NCI-H345 (cell line): ENCODE results near the gene INTS7.
"Not testable (repeated sequence)": the region's sequence is repeated elsewhere in the genome, so short reads cannot be mapped to it uniquely, and the experiment has no call there.

ENCODE experiments used
- DNase-seq: peaks from one replicate; lab custom pipeline; 2025; lab: John Stamatoyannopoulos, UW

The INTS7 gene

DNA sequence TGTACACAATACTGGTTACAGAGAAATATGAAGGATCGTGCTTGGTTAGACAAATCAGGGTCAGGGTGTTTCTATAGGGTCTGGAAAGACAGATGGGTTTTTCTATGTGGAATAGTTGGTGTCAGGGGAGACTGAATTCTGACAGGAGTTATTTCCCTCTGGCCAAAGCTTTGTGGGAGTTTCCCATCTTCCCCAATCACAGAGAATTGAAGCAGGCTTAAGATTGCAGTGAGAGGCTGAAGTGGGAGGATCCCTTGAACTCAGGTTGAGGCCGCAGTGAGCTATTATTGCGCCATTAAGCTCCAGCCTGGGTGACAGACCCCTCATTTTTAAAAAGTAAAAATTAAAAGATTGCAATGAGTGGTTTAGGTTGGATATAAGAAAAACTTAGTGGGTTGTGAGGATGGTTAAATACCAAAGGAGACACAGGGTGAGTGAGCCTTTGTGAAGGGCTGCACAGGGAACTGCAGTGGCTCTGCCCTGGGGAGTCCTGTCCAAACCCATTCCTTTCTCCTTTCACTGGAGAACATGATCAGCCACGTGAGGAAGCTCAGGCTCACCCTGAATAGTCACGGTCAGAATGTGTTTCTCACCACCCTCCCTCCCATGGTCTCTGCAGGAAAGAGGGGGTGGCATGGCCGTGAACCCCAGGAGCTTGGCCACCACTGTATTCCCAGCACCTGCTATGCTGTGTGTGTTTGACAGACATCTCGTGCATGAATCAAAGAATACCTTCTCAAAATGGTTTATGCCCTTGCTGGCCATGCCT is 101.2 kb downstream of the INTS7 start:
- DNase-seq, result no peak

DNA sequence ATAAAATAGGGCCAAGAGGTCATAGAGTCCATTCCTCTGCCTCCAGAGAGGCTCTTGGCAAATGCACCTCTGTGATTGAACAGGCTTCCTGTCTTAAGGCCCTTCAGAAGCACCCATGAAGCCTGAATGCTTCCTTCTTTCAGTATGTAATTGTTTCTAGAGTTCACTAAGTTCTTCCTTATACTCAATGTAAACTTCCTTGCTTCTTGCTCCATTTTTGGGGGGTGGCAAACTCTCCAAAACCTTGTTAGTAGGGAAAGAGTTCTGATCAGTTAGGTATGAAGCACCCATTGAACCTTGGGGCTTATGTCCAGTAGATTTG is 102.5 kb downstream of the INTS7 start:
- DNase-seq, result no peak

DNA sequence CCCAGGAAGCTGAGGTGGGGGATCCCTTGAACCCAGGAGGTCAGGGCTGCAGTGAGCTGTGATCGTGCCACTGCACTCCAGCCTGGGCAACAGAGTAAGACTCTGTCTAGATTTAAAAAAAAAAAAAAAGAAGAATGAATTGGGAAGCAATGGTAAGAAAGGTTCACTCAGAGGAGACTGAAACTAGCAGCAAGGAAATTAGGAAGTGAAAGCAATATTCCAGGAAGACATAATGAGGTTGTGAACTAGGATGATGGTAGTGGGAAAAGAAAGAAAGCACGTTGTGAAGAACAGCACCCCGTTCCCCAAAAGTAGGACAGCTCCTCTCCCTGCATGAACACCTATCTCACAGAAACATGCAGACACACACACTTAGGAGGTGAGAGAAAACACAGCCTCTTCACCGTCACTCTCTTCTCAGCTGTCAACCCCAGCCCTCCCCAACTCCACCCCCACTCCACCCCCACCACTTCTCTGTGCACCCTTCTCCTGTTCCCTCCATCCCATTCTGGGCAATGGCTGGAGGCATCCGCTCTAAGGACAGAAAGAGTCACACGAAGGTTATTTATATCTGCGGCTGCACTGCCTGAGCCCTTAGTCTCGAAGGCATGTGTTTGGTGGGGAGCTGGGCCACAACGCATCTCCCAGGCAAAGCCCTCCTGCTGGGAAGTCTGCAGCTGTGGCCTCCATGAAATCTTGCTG is 103.0 kb downstream of the INTS7 start:
- no peak for DNase-seq

DNA sequence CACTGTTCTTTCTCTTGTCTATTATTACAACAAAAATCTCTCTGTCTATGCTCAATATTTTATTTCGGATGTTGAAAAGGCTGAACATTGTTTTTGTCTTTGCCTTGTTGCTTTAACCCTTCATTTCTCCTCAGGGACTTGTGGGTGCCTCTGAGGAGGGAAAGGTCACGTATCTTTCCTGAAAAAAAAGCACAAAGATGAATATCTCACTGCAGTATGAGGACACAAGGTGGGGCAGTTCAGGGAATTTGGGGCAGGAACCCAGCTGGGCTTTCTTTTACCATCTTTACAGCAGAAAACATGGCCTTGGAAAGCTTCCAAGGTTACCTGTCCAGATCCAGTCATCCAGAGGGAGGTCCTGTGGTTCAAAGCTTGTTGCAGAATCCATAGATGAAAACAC is 105.7 kb downstream of the INTS7 start:
- no peak for DNase-seq

DNA sequence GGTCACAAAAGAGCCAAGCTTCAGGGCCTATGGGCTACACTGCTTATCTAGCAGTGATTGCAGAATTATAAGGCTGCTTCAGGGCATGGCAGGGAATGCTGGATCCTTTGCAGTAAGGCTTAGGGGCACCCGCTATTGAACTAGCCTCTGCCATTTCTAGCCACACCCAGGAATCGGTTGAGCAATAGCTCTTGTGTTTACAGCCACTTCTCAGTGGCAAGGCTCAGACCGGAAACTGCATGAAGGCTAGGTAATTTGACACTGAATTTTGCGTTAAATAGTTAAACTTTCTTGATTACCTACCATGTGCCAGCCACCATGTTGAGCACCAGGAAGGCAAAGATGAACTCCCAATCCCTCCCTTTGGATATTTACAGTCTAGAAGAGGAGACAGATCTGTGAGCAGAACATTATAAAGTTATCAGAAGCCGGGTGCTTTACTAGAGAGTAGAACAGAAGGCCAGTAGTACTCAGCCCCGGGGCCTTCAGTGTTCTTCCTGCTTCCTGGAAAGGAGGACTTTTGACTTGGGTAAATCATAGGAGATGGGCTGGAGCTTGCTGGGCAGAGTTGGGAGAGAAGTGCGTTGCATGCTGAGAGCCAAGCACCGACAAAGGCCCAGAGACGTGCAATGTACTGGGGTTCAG is 106.2 kb downstream of the INTS7 start:
- DNase-seq, result peak; percentile 71

DNA sequence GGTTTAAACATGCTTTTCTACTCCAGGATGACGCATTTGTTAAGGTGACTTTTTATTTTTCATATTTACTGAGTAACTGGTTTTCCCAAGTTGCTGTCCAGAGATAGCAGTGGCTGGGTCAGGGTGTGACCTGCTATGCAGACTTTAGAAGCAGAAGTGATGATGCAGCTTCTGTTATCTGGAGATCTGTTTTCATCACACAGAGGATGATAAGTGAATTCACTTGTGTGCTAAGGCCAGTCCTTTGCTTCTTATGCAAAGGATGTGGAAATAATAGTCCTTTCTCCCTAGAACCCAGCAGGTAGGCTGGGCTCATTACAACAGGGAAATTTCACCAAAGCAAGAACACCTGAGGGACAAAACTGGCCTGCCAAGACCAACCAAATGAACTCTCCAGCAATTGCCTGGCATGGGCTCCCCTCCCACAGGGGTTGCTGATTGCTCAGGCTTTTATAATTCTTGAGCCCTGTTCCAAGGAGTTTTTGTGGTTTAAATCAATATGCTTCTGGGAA is 107.0 kb downstream of the INTS7 start:
- DNase-seq, result peak; percentile 57

DNA sequence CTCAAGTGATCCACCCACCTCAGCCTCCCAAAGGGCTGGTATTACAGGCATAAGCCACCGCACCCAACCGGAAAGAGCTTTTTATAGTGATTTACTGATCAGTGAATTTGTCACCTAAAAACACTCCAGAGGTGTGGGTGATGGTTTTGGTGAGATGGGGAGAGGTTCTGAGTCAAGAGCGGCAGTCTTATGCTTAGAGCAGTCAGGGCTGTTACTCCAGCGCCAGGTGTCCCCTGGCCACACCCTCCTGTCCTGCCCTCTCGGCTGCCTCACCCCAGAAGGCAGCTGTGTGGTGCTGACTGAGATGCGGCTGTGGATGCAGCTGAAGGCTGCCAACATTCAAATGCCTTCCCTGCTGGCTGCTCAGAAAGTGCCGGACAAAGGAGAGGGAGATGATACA is 110.3 kb downstream of the INTS7 start:
- peak; percentile 89 for DNase-seq

DNA sequence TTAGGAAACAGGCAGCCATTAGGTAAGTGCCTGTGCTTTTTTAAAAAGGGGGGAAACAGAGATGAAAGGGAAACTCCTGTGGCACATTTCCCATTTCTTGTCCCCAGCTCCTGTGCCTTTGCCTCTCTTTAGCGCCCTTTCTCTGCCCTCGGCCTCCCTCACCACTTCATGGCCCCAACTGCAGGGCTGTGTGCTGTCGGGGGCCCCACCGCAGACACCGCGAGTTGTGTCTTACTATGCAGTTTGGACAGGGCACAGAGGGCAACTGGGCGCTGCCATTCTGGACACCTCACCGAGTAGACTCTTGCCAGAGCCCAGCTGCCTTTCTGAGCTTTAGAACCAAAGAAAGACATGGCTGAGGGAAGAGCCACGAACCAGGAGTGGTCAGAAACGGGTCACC is 111.1 kb downstream of the INTS7 start:
- no peak for DNase-seq

DNA sequence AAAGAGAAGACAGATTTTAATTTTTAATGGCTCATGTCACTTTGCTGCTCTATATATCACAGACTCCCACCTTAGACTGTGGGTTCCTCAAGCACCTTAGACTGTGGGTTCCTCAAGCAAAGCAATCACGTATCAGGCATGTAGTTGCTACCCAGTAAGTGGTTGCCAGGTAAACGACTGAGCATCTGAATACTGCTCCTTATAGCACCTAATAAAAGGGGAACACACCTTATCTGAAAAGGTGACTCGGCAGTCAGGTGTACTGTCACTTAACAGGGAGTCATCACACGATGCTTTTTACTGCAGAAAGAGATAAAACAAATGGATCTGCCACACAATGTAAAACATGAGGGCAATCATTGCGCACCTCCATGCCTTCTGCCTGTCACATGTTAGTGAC is 112.3 kb downstream of the INTS7 start:
- DNase-seq, result no peak

DNA sequence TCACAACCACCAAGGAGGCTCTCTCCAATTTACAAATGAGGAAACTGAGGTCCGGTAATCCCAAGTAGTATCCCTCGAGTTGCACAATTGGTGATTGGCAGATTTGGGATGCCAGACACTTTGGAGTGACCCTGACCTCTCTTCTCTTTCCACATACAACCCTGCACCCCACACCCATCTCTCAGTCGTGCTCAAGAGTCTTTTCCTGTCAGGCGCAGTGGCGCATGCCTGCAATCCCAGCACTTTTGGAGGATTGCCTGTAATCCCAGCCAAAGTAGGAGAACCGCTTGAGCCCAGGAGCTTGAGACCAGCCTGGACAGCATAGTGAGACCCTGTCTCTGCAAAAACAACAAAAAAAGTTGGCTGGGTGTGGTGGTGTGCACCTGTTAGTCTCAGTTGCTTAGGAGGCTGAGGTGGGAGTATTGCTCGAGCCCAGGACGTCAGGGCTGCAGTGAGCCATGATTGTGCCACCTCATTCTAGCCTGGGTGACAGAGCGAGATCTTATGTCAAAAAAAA is 113.7 kb downstream of the INTS7 start:
- DNase-seq, result no peak

DNA sequence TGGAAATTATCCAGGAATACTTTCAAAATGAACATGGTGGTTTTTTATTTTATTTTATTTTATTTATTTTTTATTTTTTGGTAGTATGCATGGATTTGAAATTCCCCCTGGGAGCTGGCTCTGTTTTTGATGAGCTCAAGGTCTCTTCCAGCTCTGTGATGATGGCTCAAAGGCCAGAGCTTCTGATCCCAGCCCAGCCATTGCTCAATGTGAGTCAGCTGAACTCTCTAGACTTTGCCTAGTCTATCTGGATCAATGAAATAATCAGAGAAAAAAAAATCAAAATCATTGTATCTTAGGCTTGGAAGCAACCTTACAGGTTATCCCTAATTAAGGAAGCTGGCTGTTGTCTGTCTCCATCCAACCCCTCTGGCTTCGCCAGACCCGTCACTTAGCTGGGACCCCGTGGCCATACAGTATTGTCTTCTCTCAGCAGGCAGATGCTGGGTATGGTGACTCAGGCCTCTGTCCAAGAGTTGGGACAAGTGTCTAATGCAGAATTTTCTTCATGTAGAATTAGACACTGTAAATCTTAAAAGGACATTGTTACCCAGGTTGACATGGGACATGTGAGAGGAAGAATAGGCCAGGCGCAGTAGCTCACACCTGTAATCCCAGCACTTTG is 114.6 kb downstream of the INTS7 start:
- DNase-seq, result no peak

DNA sequence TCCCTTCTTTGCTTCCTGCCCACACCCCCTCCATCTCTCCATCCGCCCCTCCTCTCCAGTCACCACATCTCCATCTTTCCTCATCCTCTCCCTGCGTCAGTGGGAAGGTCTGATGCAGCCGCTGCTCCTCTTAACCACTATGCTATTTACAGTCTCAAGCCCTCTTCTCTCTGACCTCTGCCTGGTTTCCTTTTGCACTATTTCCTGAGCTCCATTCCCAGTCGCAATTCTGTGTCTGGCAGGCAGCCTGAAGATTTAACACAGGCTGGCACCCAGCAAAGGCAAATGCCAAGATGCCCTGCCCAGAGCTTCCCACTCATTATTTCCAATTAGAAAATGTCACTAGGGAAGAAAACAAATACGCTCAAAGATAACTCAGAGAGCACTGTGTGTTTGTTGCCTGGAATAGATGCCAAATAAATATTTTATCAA is 115.2 kb downstream of the INTS7 start:
- no peak for DNase-seq

DNA sequence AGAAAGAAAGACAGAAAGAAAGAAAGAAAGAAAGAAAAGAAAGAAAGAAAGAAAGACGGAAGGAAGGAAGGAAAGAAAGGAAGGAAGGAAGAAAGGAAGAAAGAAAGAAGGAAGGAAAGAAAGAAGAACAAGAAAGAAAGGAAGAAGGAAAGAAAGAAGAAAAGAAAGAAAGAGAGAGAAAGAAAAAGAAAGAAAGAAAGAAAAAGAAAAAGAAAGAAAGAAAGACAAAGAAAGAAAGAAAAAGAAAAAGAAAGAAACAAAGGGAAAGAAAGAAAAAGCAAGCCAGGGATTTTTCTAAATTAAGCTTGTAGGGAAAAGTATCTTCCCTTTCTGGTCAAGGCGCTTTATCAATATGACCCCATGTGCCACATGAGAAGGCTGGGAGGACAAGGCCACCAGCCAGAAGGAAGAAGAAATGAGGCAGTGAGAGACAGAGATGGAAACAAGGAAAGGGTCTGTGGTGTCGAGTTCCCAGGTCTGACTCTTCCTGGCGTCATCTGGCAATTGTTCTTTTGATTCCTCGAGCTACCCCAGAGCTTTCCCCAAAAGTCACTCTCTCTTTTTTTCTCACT is 116.4 kb downstream of the INTS7 start:
- DNase-seq, result no peak

DNA sequence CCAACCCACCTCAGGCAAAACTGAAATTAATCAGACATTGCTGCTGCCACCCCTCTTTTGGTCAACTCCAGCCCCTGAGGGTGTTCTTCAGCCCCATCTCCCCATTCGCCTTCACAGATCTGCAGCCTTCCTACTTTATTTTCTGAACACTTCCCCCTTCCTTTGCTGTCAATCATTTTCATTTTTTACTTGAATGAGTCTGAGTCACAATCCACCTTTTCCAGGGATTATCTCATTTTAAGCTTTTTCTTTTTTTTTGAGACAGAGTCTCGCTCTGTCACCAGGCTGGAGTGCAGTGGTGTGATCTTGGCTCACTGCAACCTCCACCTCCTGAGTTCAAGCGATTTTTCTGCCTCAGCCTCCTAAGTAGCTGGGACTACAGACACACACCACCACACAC is 118.9 kb downstream of the INTS7 start:
- DNase-seq, result not testable (repeated sequence)

DNA sequence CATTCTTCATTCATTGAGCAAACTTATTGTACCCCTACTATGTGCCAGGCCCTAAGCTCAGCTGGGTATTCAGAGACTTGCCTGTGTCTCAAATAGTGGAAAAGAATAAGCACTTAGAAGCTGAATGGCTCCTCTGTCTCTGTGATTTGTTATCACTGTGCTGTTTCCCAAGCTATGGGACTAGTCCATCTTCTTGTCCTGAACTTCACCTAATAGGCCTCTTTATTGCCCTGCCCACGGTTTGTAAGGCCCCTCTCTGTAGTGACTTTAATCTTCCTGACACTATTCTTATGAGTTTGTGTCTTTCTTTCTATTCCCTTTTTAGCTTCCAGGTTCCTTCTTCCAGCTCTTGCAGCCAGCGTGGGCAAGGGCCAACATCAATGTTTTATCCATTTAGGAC is 119.4 kb downstream of the INTS7 start:
- no peak for DNase-seq

DNA sequence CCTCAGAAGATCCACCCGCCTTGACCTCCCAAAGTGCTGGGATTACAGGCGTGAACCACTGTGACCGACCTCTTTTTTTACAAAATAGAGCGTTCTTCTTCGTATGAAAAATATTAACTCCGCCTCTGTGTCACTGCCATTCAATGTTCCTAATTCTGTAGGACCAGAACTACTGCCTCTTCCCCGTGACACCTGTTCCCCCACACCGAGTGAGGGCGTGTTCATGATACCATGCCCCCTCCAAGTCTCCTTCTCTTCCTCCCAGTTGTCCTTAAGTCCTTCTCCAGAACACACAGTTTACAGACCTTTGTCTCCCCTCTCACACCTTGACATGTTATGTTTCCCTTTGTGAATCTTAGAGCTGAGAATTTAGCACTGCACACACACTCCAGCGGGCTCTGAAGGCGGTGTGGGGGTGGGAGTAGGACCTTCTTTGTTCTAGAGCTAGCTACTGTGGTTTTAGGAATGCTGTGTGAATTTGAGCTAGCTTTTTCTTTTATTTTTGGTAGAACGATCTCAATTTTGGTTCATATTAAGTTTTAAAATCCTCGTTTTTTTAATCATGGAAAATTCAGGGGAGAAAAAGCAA is 122.4 kb downstream of the INTS7 start:
- DNase-seq, result no peak

DNA sequence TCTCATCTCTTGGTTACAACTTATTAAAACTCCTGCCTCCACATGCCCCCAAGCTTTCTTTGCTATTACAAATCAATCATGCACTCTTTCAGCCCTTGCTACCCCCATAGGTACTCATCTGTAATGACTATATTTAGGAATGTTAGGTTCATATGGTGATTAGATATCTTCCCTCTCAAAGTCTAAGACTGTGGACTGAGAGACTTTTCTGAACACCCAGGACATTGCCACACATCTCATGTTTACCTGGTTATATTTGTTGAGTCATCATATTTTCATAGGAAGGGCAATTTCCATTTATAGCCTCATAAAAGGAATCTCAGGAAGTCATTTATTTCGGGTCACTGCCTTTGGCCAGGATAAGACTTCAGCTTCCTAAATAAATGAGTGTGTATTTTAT is 123.3 kb downstream of the INTS7 start:
- no peak for DNase-seq

DNA sequence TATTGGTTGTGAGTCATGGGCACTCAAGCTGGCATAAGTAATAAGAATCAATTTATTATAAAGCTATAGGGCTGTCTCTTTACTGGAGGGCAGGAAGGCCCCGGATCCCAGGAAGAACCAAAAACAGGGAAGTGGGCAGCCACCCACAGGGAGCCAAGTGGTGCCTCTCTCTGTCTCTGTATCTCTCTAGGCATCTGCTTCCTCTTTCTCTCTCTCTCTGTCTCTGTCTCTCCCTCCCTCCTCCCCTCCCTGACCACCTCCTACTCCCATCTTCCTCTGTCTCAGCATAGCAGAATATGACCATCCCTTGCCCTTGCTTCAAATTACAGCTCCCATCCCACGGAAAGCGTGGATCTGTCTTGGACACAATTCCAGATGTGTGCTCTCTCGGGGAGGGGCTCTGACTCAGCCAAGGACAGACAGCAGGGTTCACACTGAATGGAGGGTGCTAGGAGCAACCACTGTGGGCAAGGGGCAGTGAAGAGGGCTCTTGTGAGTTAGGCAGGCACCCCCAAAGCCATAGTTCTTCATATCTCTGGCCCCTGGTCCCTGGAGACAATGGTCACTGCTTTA is 124.4 kb downstream of the INTS7 start:
- no peak for DNase-seq

DNA sequence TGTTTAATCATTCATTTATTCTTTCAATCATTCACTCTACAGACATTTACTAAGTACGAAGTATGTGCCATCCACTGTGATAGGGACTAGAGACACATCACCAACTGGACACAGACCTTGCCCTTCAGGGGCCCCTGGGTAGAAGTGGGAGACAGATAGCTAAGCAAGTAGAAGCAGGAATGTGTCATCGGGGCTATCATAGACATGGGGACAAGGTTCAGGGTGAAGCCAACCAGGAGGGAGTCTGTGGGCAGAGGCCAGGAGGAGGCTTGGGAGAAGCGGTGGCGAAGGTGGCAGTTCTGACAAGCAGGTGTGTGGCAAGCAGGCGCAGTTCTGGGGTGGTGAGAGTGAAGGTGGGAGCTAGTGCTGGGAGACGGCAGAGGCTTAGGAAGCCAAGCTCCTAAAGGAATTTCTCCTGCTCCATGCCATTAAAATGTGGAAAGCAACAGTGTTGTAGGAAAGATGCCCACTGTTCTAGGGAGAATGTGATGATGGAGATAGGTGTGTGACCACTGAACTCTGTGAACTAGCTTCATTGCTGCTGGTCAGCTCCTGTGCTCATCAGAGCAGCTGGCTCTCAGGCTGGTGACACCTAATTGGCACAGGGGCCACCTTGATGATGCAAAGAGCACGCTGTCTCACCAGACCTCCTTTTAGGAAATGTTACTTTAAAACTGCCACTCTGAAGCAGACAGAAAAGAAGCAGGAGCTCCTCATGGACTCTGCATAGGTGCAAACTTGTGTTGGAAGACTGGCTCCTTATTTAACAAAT is 125.1 kb downstream of the INTS7 start:
- DNase-seq, result no peak

DNA sequence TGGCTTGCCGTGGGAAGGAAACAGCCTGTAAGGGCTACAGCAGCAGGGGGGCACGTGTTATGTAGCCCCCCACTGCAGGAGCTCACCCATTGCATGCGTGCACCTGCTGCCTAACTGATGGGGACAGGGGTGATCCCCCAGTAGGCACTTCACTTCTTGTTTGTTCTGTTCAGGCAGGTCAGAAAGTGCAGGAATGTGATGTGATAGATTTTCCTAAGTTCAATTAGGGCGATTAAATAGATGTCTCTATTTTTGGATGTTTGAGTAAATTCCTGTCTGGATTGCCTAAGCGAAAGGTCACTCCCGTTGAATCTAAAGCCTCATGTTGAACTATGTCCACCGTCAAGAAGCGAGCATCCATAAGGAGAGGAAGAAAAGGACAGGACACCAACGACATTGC is 126.0 kb downstream of the INTS7 start:
- no peak for DNase-seq

DNA sequence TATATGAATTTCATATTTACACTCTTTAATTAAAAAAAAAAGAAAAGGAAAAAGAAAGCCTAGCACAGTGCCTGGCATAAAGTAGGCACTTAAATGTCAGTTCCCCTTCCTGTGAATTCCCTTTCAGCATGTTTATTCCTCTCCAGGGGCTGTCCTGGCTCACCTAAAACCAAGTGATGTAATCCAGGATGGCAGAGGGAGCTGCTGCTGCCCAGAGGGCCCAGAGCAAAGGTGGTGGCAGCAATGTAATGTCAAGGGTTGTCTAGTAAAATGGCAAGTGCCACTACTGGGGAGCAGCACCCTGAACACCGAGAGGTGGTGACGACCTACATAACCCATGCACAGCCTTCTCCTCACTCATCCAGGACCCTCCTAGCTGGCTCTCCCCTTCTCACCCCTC is 126.4 kb downstream of the INTS7 start:
- DNase-seq, result no peak
